Limb (tissue), 2 donors: Measurements from ENCODE around the gene GLIS1.

Experiments used
- DNase-seq, 2 donors: peaks; one replicate each; pipeline ENCODE4 v3.0.0-alpha.2; 2016; ENCODE audit errors: extremely low spot score in 2 of 2

GLIS1 gene

GRCh38 chr1:53467391-53467790, 271.6 kb downstream of the GLIS1 start:
- DNase-seq: no peak

DNA sequence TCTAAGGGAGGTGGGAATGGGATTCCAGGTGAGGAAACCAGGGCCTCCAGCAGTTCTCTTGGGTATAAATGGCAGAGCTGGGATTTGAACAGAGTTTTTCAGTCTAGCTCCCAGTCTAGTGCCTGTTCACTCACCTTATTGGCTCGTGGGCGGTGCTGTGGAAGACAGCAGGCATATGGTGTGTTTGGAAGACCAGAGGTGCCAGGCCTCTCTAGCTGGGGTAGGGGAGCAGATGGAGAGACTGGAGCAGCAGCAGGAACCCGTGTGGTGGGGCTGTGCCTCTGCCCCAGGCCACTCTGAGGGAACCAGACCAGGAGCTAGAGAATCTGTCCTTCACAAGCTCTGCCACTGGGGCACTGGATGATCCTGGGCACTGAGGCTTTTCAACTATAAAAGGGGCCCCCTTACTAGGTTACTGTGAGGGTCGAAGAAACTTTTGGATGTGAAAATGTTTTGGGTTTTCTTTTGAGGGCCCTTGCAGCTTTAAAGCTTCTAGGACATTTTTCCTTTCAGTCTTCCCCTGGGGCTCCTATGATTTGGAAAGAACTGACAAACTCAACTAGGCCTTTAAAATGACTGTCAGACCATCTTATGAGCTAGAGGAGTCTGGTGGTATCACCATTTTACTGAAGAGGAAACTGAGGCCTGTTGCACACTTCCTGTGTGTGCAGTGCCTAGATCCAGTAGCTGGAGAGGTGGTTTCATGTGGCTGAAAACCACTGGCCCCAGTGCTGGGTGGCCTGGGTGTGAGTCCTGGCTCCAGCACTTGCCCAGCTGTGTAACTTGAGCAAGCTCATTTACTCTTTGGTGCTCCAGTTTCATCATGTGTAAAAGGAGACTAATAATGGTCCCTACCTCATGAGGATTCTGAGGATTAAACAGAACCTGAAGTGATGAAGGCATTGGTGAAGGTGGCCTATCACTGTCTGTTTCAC, 273.7 kb downstream of the GLIS1 start:
- DNase-seq: no peak

- DNase-seq: no peak
Measured at GRCh38 chr1:53463961-53464899, 274.7 kb downstream of the GLIS1 start.

DNA sequence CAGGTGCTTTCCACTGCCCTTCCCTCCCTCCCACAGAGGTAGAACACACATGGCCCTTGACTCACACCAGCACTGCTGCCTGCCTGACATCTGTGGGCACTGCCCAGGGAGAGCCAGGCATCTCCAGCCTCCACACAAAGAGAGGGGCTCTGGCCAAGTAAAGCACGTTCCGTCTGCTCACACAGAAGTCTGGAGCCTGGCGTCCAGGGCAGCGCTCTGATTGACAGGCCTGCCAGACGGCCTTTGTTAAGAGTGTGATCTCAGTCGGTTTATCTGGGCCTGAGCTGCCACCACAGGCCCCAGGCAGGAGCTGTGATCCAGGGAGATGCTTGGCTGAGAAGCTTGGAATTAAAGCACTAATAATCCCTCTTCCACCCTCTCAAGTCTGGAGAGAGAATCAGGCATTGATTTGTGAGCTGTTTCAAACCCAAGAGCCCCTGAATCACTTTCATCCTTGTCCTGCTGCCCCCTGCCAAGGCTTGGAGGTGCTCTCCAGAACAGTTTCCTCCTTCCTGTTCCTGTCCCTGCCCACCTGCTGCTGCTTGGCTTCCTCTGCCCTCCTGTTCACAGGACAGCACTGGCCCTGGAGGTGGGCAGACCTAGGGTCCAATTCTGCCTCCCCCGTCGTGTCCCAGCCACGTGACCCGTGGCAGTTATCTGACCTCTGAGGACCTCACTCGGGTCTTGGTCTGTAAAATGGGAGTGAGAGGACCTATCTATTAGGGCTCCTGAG, 276.0 kb downstream of the GLIS1 start:
- no peak for DNase-seq

DNA sequence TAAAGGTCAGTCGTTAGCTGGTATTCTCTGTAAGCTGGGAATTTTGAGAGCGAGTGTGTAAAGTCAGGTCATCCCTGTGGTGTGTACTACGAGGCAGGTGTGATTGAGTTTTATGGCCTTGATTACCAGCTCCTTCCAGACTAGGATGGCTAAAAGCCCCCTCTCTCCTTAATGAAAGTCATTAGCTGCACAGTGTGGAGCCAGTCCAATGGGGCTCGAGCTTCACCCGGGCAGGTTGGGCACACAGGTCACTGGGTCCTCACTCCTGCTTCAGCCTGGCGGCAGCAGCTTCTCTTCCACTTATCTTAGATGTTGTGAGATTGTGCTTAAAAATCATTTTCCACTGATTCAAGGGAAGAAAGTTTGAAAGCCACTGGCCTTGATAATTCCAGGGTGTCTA, 276.8 kb downstream of the GLIS1 start:
- no peak for DNase-seq

GRCh38 chr1:53461323-53462044, 277.5 kb downstream of the GLIS1 start:
- DNase-seq: no peak

- DNase-seq: no peak
Measured at GRCh38 chr1:53460666-53461322, 278.2 kb downstream of the GLIS1 start.

GRCh38 chr1:53460211-53460634, 278.7 kb downstream of the GLIS1 start:
- no peak for DNase-seq

- no peak for DNase-seq
Measured at GRCh38 chr1:53459321-53460175, 279.4 kb downstream of the GLIS1 start, which contains the start of gene DMRTB1. Gene DMRTB1 (plus strand): TSS chr1:53459399. CDS start chr1:53459454, 55 bp downstream.

GRCh38 chr1:53458634-53459033, 280.3 kb downstream of the GLIS1 start:
- no peak for DNase-seq
